ENCODE measurements around the gene DLG3. TPM values are rescaled to one million over a fixed set of nuclear protein-coding genes. Genes with fewer than 3 reads are reported as not detected.

Gene DLG3
- polyA plus RNA-seq, 3 donors: 38.0 to 41.5 (median 39.3) TPM

- DNase-seq (ENCODE audit: extremely low read depth in 1 of 11, low read depth in 9 of 11, low spot score in 4 of 11): no peak
These were observed 108.9 kb downstream of the DLG3 start for GRCh38 chrX:70553516-70553915.

- peak in 1 of 11 donors; percentile 1 for DNase-seq (ENCODE audit: extremely low read depth in 1 of 11, low read depth in 9 of 11, low spot score in 4 of 11)
These were observed 109.4 kb downstream of the DLG3 start for GRCh38 chrX:70554081-70554480.

- DNase-seq (ENCODE audit: extremely low read depth in 1 of 11, low read depth in 9 of 11, low spot score in 4 of 11): no peak
These were observed 109.9 kb downstream of the DLG3 start for GRCh38 chrX:70554523-70554922.

- DNase-seq (ENCODE audit: extremely low read depth in 1 of 11, low read depth in 9 of 11, low spot score in 4 of 11): no peak
These were observed 110.3 kb downstream of the DLG3 start for GRCh38 chrX:70554948-70555347.

Other genes with a start within 250 kb of the DLG3 start
- not detected for gene AWAT1, start 210.2 kb upstream of the DLG3 start, polyA plus RNA-seq (ENCODE audit: insufficient read length in 3 of 3)
- under 1 TPM; 0.12 to 0.47 (median 0.14) TPM for gene P2RY4, start 184.6 kb upstream of the DLG3 start, polyA plus RNA-seq (ENCODE audit: insufficient read length in 3 of 3)
- 1 to 10 TPM in 1 of 3 donors, under 1 TPM in 2; 0.45 to 1.0 (median 0.79) TPM for gene ARR3, start 176.5 kb upstream of the DLG3 start, polyA plus RNA-seq (ENCODE audit: insufficient read length in 3 of 3)
- gene RAB41, start 162.7 kb upstream of the DLG3 start, polyA plus RNA-seq (ENCODE audit: insufficient read length in 3 of 3): 1 to 10 TPM in 1 of 3 donors, under 1 TPM in 2; 0.72 to 1.2 (median 0.79) TPM
- 10 to 100 TPM; 49.8 to 58.3 (median 57.6) TPM for gene PDZD11, start 154.9 kb upstream of the DLG3 start, polyA plus RNA-seq (ENCODE audit: insufficient read length in 3 of 3)
- gene KIF4A, start 154.7 kb upstream of the DLG3 start, polyA plus RNA-seq (ENCODE audit: insufficient read length in 3 of 3): 10 to 100 TPM; 13.0 to 22.6 (median 22.2) TPM
- 1 to 10 TPM in 2 of 3 donors, under 1 TPM in 1; 0.99 to 1.8 (median 1.8) TPM for gene GDPD2, start 21.5 kb upstream of the DLG3 start, polyA plus RNA-seq (ENCODE audit: insufficient read length in 3 of 3)

Data from renal cortex interstitium (tissue), 11 donors.